Fibroblast of lung (primary cell): ENCODE measurements around the gene NKTR. TPM values are rescaled to one million over a fixed set of nuclear protein-coding genes. Genes with fewer than 3 reads are reported as not detected.

Experiments used
- DNase-seq, 2 donors: peaks; one replicate each; pipeline versions ENCODE4 v3.0.0 to v3.0.0-alpha.2; 2010; ENCODE audit warnings: low read depth in 2 of 2
- H2AFZ ChIP-seq: 2 replicates; pipeline ENCODE4 v1.5.1; 2012; ENCODE audit warnings: low read length, control low read depth, inconsistent platforms
- H3K27ac ChIP-seq: 2 replicates; pipeline ENCODE4 v1.5.1; 2011; ENCODE audit warnings: low read length, control low read depth; ENCODE audit not compliant: insufficient read depth
- H3K27me3 ChIP-seq: 2 replicates; pipeline ENCODE4 v1.5.1; 2011; ENCODE audit warnings: mild to moderate bottlenecking, low read length; ENCODE audit not compliant: control insufficient read depth, insufficient read depth
- H3K36me3 ChIP-seq: 2 replicates; pipeline ENCODE4 v1.5.1; 2011; ENCODE audit warnings: low read length; ENCODE audit not compliant: control insufficient read depth, insufficient read depth
- H3K4me1 ChIP-seq: 2 replicates; pipeline ENCODE4 v1.5.1; 2011; ENCODE audit warnings: low read length; ENCODE audit not compliant: control insufficient read depth, insufficient read depth; ENCODE audit errors: extremely low read depth
- H3K4me2 ChIP-seq: 2 replicates; pipeline ENCODE4 v1.5.1; 2011; ENCODE audit warnings: low read length, control low read depth; ENCODE audit not compliant: insufficient read depth; ENCODE audit errors: extremely low read depth
- H3K4me3 ChIP-seq, 4 experiments: fragments of 200-600 bp in 1 of 4; sonication (generic) in 1 of 4; replicated peaks in 1 of 4; 2 replicates each; pipeline ENCODE4 v1.5.1; 2011 to 2016; ENCODE audit warnings: low read length in 4 of 4, low read depth in 3 of 4, mild to moderate bottlenecking in 3 of 4, control low read depth in 2 of 4, inconsistent platforms in 1 of 4, mixed read lengths in 1 of 4; ENCODE audit not compliant: insufficient read depth in 1 of 4; ENCODE audit errors: control extremely low read depth in 1 of 4
- H3K79me2 ChIP-seq: 2 replicates; pipeline ENCODE4 v1.5.1; 2012; ENCODE audit warnings: mild to moderate bottlenecking, low read length, inconsistent platforms; ENCODE audit not compliant: control insufficient read depth, insufficient read depth
- H3K9ac ChIP-seq: 2 replicates; pipeline ENCODE4 v1.5.1; 2011; ENCODE audit warnings: mild to moderate bottlenecking, low read length, control low read depth; ENCODE audit not compliant: insufficient read depth
- H3K9me3 ChIP-seq: 2 replicates; pipeline ENCODE4 v1.5.1; 2012; ENCODE audit warnings: low read depth, low read length; ENCODE audit not compliant: control insufficient read depth, insufficient read depth
- H4K20me1 ChIP-seq: 2 replicates; pipeline ENCODE4 v1.5.1; 2011; ENCODE audit warnings: low read length; ENCODE audit not compliant: control insufficient read depth, insufficient read depth; ENCODE audit errors: extremely low read depth
- EZH2 ChIP-seq: IDR thresholded peaks from 2 replicates; pipeline ENCODE4 v1.5.1; 2012; ENCODE audit warnings: low read length, control low read depth, mild to moderate bottlenecking; ENCODE audit errors: missing control alignments
- polyA plus RNA-seq, 2 donors: library from polyadenylated mRNA; depleted of rRNA in 1 of 2; stranded (reverse) in 1 of 2; unstranded in 1 of 2; fragments of >200 nt; gene quantifications; 2 replicates each; pipeline ENCODE4 v1.2.1, GENCODE V29; 2011 to 2012; ENCODE audit warnings: missing spikeins in 1 of 2
- total RNA-seq: library from RNA; depleted of rRNA; stranded (reverse); fragments of >200 nt; gene quantifications from 2 replicates; pipeline ENCODE4 v1.2.1, GENCODE V29; 2014
- TF ChIP-seq, protein P1 (sequence below), 2 donors: IDR thresholded peaks in 1 of 2; conservative IDR thresholded peaks in 1 of 2; 1 replicate in 1 of 2; 2 replicates in 1 of 2; pipeline ENCODE4 v1.5.1; 2011 to 2012; ENCODE audit warnings: low read length in 2 of 2, control low read depth in 1 of 2, inconsistent platforms in 1 of 2, low read depth in 1 of 2, mild to moderate bottlenecking in 1 of 2

NKTR gene
- total and polyA plus RNA-seq, 2 donors (not counting 1 experiment from before 2014, with no cell fraction given): 26.4 to 44.6 TPM

DNA sequence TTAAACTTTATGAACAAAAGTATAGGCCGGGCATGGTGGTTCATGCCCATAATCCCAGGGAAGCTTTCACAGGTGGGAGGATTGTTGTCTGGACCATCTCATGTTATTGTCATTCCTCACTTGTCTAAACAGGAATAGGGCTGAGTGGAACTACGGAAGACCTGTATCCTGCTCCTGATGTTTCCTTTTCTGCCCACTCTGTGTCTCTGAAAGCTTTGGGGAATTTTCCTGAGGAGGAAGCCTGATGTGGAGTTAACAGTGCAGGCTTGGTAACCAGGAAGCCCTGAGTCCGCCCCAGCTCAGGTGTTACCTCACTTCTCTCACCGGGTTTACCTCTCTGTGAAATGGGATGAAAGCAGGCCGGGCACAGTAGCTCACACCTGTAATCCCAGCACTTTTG, 11.9 kb upstream of the NKTR start:
- H3K4me1 ChIP-seq: peaks cover 5% of the 10 kb centered on the region
- no peak overlapping the region for H3K4me3 ChIP-seq
- no peaks in the 10 kb centered on the region for H3K27me3 ChIP-seq
- no peak overlapping the region for H3K27ac ChIP-seq
- no peak for DNase-seq
- H3K79me2 ChIP-seq: peaks cover 8% of the 10 kb centered on the region
- no peaks in the 10 kb centered on the region for H3K9me3 ChIP-seq
- no peak overlapping the region for H2AFZ ChIP-seq
- no peaks in the 10 kb centered on the region for H3K36me3 ChIP-seq
- no peak overlapping the region for H3K9ac ChIP-seq
- H3K4me2 ChIP-seq: no peak overlapping the region
- H4K20me1 ChIP-seq: no peaks in the 10 kb centered on the region
- TF ChIP-seq, protein P1, sequence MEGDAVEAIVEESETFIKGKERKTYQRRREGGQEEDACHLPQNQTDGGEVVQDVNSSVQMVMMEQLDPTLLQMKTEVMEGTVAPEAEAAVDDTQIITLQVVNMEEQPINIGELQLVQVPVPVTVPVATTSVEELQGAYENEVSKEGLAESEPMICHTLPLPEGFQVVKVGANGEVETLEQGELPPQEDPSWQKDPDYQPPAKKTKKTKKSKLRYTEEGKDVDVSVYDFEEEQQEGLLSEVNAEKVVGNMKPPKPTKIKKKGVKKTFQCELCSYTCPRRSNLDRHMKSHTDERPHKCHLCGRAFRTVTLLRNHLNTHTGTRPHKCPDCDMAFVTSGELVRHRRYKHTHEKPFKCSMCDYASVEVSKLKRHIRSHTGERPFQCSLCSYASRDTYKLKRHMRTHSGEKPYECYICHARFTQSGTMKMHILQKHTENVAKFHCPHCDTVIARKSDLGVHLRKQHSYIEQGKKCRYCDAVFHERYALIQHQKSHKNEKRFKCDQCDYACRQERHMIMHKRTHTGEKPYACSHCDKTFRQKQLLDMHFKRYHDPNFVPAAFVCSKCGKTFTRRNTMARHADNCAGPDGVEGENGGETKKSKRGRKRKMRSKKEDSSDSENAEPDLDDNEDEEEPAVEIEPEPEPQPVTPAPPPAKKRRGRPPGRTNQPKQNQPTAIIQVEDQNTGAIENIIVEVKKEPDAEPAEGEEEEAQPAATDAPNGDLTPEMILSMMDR (conservative IDR thresholded peaks at IDR 0.05 in 1 of 2, IDR thresholded peaks at IDR 0.05 in 1 of 2; ENCODE audit: low read depth in 1 of 2, low read length in 2 of 2): no peak
- TF ChIP-seq EZH2: no peak

DNA sequence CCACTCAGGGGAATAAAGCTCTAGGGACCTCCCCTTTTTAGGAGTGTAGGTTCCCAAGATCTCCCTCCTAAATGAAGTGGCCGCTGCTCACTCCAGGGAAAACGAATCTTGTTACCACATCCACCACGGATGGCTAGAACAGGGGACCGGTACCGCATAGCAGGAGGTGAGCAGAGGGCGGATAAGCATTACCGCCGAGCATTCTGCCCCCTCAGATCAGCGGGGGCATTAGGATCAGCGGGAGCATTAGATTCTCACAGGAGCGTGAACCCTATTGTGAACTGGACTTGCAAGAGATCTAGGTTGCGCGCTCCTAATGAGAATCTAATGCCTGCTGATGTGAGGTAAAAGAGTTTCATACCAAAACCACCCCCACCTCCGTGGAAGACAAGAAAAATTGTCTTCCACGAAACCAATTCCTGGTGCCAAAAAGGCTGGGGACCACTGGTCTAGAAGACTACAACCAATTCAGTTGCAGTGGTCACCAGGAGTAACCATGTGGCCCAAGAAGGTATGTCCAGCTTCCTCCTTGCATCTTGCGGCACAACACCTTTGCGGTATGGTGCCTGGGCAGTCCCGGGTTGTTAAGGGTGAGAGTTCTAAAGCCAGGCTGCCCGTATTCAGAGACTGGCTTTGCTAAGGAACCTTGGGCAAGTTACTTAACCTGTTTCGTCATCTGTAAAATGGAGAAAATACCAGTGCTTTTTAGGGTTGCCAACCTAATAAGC, 10.9 kb upstream of the NKTR start:
- Histone ChIP-seq H3K27ac (no peak overlapping the region), H3K4me2 (no peak overlapping the region), H2AFZ (no peak overlapping the region), H3K9ac (no peak overlapping the region), H3K27me3 (no peaks in the 10 kb centered on the region), H3K4me1 (peaks cover 5% of the 10 kb centered on the region), H3K4me3 (peak overlapping the region in 2 of 4 experiments; percentile 70 to 74), H3K79me2 (peaks cover 8% of the 10 kb centered on the region), H3K9me3 (no peaks in the 10 kb centered on the region), H3K36me3 (peaks cover 2% of the 10 kb centered on the region), H4K20me1 (no peaks in the 10 kb centered on the region)
- TF ChIP-seq, protein P1 (conservative IDR thresholded peaks at IDR 0.05 in 1 of 2, IDR thresholded peaks at IDR 0.05 in 1 of 2; ENCODE audit: low read depth in 1 of 2, low read length in 2 of 2): no peak
- TF ChIP-seq EZH2: no peak
- DNase-seq: no peak

DNA sequence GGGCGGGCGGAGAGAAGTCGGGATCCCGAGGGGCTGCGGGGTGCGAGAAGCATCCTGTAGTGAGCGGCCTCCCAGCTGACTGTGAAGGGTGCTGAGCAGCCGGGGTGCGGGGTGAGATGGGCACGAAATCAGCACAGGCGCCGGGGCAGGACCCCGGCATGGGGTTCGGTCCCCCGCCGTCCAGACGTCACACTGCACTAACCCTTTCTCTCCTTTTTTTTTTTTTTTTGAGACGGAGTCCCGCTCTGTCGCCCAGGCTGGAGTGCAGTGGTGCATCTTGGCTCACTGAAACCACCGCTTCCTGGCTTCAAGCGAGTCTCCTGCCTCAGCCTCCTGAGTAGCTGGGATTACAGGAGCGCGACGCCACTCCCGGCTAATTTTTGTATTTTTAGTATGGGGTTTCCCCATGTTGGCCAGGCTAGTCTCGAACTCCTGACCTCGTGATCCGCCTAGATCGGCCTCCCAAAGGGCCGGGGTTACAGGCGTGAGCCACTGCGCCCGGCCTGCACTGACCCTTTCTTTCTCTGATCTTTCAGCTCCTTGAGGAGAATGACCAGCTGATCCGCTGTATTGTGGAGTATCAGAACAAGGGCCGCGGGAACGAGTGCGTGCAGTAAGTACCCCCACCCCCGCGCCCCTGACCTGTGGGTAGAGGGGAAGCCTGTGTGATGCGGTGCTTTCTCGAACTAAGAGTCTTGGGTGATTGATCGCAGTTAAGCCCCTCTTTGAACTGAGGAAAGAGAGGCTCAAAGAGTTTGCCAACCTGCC, 9.3 kb upstream of the NKTR start:
- no peaks in the 10 kb centered on the region for H3K9me3 ChIP-seq
- H3K4me1 ChIP-seq: peaks cover 5% of the 10 kb centered on the region
- no peaks in the 10 kb centered on the region for H3K27me3 ChIP-seq
- peaks cover 8% of the 10 kb centered on the region for H3K79me2 ChIP-seq
- H3K4me3 ChIP-seq: peak overlapping the region; percentile 52 to 74 (median 68)
- H4K20me1 ChIP-seq: no peaks in the 10 kb centered on the region
- TF ChIP-seq, protein P1 (conservative IDR thresholded peaks at IDR 0.05 in 1 of 2, IDR thresholded peaks at IDR 0.05 in 1 of 2; ENCODE audit: low read depth in 1 of 2, low read length in 2 of 2): no peak
- TF ChIP-seq EZH2: no peak
- H3K36me3 ChIP-seq: peaks cover 2% of the 10 kb centered on the region
- no peak for DNase-seq
- H3K27ac ChIP-seq: peak overlapping the region; percentile 81
- peak overlapping the region; percentile 72 for H3K9ac ChIP-seq
- peak overlapping the region; percentile 23 for H2AFZ ChIP-seq
- H3K4me2 ChIP-seq: peak overlapping the region; percentile 98
